HG02840 (cell line): ENCODE data around the gene MTHFSD.

Source experiments
- ATAC-seq: cut with Tn5 transposase; IDR thresholded peaks from one replicate; pipeline ENCODE4 v1.9.1; 2021; ENCODE audit warnings: mild to moderate bottlenecking, moderate library complexity, moderate number of reproducible peaks; ENCODE audit not compliant: unreplicated experiment, low FRiP score

MTHFSD gene

DNA sequence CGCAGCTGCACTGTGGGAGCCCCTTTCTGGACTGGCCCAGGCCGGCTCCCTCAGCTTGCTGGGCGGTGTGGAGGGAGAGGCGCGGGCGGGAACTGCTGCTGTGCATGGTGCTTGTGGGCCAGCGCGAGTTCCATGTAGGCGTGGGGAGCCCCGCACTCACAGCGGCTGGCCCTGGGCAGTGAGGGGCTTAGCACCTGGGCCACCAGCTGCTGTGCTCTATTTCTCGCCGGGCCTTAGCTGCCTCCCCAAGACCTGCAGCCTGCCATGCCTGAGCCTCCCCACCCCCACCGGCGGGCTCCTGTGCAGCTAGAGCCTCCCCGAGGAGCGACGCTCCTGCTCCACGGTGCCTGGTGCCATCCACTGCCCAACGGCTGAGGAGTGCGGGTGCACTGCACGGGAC lies 1.7 kb downstream of the MTHFSD start:
- ATAC-seq, result no peak

DNA sequence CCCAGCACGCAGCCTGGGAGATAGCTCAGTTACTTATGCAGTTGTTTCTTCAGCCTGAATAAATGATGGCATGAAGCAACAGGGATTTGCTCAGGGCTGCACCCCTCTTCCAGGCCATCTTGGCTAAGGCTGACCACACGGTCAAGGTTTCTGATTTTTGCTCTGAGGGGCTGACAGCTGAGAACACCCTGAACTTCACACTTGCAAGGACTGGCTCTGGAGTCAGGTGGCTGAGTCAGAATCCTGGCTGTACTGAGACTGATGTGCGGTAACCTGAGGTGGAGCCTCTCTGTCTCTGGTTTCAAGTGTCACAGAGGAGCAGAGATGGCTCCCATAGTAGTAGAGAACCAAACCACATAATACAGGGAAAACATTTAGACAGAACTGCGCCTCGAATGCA lies 4.8 kb downstream of the MTHFSD start:
- no peak for ATAC-seq

DNA sequence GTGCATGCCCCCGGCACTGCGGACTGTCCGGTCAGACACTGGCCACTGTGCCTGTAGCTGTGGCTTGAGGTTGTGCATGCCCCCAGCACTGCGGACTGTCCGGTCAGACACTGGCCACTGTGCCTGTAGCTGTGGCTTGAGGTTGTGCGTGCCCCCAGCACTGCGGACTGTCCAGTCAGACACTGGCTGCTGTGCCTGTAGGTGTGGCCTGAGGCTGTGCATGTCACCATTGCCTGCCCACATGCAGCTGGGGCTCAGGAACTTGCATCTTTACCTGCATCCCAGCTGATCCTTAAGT lies 5.2 kb downstream of the MTHFSD start:
- ATAC-seq, result no peak

DNA sequence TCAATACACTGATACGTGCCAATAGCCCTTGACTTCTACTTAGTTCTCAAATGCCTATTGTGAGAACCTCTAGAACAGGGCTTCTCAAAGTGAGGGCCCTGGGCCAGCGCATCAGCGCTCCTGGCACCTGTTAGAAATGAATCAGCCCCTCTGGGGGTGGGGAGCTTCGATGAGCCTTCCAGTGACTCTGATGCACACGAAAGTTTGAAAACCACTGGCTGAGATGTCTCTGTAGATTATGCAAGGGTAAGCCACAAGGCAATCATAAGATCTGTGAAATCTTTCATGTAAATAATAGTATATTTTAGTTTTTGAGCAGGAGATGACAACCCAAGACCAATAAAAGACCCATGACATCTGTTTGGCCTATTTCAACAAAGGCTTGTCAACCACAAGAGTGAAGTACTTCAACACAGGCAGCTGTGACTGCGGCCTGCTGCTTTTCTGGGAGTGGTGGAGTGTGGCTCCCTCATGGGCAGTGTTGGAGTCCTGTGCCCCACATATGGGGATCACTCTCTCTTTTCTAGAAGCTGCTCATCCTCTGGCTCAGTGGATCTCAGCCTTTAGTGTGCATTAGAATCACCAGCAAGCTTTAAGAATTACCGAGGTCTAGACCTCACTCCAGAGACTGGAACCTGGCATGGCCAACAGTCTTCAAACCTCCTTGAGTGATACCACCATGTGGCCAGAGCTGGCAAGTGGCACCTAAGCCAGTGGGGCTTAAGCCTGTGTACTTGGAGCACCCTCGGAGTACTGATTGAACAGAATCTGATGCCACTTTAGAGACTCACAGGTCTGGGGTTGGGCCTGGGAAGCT lies 5.8 kb downstream of the MTHFSD start:
- ATAC-seq, result no peak

DNA sequence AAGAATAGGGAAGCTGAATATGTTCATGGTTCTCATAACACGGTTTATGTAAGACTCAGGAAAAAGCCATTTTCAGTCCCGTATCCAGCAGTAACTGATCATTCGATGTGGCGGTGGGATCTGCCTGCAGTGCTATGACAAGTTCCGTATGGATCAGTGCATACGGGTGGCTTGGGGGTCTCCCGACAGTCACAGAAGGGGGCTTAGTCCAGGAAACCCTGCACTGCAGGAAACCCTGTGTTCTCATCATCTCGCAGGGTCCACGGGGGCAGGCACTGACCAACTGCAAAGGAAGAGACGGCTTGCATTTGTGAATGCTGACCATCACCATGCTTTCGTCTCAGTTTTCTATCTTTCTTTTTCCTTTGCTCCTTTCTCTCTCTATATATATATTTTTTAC lies 7.7 kb downstream of the MTHFSD start:
- no peak for ATAC-seq

DNA sequence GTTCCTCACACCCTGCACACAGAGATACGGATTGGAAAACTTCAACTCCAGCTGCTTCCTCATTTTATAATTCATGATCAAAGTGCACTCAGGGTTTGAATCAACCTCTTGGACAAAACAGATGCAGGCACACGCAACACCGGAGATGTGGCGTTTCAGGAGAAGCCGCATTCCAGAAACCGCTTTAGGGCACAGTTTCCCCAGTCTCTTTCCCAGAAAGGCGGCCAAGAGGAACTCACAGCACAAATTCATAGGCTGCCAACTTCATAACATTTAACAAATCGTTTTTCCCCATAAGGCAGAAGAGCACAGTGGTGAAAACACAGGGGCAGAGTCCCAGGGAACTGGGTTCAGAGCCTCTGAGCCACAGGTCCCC lies 8.4 kb downstream of the MTHFSD start:
- ATAC-seq, result no peak

DNA sequence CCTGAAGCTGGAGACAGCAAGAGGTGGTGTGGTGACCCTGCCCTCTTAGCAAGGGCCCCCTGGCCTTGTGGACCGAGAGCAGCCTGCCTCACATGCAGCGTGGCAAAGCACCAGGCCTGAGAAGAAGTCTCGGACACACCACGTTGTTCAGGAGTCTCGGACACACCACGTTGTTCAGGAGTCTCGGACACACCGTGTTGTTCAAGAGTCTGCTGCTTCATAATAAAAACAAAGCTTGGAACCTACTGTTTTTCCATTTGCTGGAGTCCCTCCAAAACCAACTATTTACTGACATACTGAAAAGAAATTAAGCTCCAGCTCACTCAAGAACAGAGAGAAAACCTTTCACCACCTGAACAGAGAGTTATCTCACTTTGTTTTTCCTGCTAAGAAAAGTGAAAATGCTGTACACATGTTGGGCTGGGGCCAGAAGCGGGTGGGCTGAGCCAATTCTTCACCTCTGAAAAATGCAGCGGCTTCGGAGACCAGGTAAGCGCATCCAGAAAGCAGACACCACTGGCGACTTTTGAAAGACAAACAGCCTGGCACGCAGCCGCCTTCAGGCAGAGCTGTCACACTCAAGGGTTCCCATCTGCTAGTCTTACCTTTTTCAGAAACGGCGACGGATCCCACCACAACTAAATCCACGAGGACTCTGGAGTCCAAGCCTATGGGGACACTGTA lies 8.9 kb downstream of the MTHFSD start:
- no peak for ATAC-seq

DNA sequence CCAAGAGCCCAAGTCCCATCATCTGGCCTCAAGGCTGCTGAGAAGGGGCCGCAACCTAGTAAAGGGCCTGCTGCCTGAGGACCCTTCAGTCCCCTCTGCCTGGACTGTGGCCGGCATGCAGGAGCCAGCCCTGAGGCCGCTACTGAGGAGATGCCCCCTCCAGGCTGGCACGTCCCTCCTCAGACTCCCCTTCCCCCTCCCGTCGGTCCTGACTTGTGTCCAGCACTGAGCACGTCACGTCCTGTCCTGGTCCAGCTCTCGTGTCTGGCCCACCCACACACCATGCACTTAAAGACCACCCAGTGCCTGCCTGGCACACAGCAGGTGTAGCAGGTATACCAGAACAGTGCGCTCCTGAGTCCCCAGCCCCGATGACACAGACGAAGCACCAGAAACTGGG lies 9.6 kb downstream of the MTHFSD start:
- ATAC-seq, result no peak

DNA sequence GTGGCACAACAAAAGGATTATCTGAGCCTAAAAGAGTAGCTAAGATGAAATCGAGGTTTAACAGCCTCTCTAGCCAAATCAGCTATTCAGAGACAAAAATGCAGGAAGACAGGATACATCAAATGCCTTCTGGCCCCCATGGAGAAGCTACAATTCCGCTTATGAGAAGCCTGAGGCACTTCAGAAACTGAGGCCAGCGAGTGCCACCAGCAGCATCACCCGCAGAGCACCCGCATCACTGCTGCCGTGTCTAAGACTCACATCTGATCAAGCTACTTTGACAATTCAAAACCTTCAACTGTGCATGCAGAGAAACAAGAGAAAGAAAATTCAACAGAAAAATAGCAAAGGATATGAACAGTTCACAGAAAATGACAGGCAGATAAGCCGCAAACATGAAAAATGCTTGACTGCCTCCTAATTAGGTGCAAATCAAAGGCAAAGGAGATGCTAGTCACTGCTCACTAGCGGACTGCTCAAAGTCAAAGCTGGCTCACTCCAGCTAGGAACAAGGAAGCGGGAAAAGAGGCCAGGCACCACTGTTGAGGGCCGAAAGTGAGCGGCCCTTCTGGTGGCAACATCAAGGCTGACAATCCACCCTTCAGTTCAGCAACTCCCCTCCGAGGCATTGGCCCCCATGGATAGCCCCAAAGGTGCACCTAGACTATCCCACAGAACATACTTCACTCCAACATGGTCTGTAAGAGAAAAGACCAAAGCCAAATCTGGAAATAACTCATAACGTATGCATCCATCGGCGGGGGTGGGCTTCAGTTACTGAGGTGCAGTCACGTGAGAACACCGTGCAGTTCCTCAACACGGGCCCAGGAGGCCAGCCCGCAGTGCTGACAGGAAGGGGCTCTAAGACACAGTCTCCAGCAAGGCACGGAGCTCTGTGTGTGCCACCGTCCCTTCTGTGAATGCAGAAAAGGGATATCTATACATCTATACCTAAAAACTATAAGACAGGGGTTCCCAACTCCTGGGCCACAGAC lies 12.0 kb downstream of the MTHFSD start:
- ATAC-seq, result no peak

DNA sequence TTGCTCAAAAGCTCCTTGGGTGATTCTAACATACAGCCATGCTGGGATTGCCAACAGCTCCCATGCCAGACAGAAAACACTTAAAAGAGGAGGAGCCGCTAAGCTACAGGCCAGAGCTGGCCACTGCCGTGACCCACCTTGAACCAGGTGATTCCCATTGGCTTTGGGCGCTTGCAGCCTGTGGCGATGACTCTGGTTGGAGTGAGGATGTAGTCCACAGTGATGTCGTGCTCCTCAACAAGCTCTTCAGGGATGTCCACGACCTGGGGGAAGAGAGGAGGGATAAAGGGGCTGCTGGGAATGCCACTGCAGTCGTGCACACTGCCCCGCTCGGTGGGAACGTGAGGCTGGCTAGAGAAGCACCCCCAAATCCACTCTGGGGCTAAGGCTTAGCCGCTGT lies 13.5 kb downstream of the MTHFSD start:
- no peak for ATAC-seq

DNA sequence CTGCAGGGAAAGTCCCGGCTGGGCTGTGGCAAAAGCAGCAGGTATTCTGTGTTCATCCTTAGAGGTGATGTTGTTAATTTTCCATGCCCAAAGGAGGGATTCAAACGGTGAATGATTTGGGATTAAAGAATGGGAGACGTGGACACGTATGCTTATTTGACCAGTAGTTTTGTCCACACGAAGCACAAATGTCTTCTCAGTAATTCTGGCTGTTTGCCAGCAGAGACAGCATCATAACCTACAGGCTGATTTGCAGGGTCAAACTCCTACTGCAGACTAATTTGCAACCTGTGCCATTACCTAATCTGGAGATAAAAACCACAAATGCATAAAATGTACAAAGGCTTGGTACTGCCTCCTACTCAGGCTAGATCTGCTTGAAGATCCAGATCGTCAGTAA lies 14.1 kb downstream of the MTHFSD start:
- ATAC-seq, result no peak

DNA sequence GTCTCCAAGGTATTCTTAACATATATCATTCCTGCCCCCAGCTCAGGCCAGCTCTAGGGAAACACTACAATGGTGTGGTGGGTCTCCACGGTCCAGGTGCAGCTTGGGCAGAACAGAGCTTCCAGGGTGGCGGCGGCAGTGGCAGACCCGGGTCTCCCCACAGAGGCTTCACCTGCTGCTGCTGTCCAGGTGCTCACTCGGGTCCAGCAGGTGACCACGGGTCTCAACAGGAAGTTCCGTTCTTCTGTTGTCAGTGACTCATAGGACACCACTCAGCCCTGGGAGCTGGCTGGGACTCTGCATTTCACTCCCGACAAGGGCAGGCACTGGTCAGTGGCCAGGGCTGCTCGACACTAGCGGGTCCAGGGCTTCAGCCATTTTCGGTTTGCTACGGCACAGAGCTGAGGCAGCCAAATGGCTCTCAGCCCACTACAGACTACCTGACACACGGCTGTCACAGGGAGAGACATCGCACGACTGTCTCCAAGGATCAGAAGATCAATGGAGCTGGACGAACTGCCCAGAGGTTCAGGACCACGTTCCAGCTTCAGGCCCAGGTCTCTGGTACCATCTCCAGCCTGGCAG lies 16.7 kb downstream of the MTHFSD start:
- ATAC-seq, result no peak

DNA sequence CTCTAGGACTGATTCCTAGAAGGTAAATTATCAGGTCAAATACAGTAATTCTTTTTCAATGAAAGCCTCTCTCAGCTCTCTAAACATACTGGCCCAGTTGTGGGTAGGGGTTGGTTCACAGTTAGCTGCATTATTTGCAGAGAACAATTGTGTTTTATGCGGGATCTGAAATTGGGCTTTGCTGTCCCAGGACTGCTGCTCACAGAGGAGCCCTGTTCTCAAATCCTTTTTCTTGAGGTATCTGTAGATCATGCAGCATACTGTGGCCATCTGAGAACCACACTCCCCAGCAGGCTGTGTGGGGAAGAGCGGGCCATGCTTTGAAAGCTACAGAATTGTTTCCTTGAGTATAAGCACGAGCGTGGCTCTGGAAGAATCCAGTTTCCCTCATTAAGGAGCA lies 17.5 kb downstream of the MTHFSD start:
- no peak for ATAC-seq

DNA sequence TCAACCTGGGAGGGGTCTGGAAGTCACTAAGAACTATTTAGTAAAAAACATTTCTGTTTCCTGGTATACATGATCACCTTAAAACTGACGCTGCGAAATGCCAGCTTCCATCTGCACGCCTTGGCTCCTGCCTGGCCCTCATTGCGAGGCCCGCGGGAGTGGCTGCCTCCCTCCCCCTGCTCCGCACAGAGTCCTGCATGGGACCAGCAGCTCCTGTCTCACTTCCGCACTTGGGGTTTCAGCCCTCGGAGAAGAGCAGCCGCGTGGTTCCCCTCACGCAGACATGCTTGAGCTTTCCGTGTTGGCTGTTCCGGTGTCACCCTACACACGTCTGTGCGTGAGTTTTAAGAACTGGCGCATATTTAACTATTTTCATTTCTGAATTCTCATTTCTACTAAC lies 18.4 kb downstream of the MTHFSD start:
- no peak for ATAC-seq

DNA sequence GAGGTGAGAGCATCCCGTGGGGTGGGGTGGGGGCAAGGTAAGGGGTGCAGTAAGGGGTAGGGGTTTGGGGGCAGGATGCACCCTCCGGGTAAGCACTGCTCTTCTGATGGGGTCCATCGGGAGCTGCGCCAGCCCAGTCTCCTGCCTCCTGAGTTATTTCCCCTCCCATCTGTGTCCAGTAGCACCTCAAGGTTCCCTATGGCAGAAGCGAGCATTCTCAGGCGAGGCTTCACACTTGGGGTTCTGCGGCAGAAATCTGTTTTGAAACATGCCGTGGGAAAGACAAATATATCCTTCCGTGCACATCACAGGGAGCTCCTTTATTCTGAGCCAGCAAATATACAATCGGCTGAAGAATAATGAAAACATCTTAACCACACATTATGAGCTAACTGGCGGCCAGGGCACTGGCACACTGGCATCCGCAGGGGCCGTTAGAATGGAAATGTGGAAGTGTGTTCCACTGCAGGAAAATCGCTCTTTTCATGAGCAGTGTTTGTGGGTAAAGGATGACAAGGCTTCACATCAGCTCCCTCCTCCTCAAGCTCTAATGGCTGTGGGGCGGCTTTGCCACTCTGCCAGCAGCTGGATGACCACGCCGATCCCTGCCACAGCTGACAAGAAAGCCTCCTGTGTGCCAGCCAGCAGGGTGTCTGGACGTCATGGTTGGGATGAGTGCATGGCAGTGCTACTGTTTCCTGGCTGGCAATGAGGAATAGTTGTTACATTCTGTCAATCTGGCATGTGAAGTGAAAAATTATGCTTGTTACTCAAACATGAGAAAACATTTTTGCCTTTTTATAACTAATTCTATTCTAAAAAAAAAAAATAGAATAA lies 20.0 kb downstream of the MTHFSD start:
- ATAC-seq, result no peak

DNA sequence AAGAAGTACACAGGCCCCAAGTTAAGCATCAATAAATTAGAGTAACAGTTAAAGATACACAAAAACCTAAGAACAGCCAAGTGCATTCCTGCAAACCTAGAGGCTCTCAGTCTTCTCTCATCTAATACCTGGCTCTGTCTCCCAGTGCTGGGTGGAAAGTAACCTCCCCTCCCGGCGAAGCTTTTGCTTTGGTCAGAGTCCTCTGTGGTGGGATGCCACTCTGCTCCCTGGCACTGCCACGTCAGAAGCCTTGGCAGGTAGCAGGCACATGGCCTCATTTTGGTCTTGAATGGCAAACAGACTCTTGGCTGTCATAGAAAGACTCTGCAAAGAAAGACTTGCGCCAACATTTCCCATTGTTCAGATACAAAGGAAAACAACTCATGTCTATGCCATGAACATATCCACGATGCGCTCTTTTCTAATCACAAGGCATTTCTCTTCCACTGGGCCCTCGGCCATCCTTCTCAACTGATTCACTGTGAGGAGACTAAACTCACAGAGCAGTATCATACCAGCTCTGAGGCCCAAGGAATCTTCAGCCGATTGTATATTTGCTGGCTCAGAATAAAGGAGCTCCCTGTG lies 21.2 kb downstream of the MTHFSD start:
- no peak for ATAC-seq

DNA sequence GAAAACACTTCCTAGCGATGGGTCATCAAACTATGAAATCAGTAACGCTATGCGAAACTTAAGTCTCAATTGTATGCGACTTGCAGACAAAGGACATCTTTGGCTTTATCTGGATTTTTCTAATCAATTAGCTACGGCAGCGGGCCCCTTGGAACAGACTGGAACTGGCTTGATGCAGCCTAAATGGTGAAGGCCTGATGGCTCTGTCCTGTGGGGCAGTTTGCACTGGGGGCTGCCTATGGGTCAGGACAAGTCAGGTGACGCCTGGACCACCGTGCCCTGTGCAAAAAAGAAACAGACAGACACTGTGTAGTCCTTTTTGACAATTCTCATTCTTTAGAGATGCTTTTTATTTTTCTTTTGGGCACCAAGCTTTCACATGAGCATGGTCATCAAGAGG lies 22.0 kb downstream of the MTHFSD start:
- ATAC-seq, result no peak

DNA sequence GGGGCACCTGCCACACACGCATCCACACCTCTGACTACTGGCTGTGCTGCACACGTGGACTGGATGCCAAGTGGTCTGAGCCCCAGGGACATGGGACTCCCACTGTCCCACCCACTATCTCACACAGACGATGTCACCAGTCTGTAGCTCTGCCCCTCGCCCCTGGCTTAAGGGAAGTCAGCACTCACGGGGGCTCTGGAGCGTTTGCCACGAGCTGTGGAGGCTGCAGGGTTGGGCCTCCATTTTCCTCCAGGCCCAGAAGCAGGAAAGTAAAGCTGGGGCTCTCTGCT lies 22.6 kb downstream of the MTHFSD start:
- no peak for ATAC-seq

DNA sequence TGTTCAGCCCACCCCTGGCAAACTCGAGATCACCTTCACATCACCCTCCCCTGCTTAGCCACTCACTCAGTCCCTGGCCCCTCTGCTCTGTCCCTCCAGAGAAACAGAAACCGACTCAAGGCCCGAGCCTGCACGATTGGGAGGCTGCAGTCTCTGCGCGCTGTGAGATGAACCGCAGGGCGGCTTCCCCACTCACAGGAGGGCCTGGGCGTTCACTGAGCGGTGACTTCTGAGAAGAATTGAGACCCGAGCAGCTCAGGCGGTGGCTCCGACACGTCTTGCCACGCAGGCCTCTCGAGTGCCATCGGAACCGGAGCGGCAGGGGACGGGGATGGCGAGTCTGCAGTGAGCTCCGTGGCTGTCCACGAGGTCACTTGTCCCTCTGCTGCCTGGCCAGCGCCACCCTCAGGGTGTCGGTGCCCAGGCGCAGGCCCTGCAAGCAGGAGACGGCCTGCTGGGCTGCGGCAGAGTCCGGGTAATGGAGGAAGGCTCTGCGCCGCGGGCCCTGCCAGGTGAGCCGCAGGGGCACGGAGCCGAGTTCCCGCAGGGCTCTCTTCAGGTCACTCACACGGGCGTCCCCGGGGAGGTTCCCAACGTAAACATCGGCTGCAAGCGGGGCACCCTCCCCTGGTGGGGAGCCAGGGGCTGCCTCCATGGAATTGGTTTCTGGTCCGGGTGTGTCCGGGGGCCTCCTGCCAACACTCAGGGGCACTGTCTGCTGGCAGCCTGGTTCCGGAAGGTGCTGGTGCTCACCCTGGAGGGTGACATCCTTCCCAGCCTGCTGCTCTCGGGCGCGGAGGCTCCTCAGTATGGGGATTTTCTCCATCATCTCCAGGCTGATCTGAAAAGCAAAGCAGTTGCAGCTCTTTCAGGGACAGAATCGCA lies 23.2 kb downstream of the MTHFSD start:
- no peak for ATAC-seq
